Neutrophil (primary cell): ENCODE results near the gene PRRG4.
"Not testable (repeated sequence)": the region's sequence is repeated elsewhere in the genome, so short reads cannot be mapped to it uniquely, and the experiment has no call there.

ENCODE experiments used
- H3K27ac ChIP-seq: fragments of 200-600 bp; sonication (generic); 2 replicates; pipeline ENCODE4 v1.5.1; 2016; ENCODE audit warnings: mild to moderate bottlenecking, moderate library complexity
- H3K27me3 ChIP-seq: fragments of 200-600 bp; sonication (generic); 2 replicates; pipeline ENCODE4 v1.6.0; 2016; ENCODE audit warnings: mild to moderate bottlenecking
- H3K36me3 ChIP-seq: fragments of 200-600 bp; sonication (generic); 2 replicates; pipeline ENCODE4 v1.5.1; 2017
- H3K4me1 ChIP-seq, 2 experiments: fragments of 200-600 bp in 1 of 2; sonication (generic) in 1 of 2; 1 replicate in 1 of 2; 2 replicates in 1 of 2; pipeline versions ENCODE4 v1.5.1 to v1.6.1; 2013 to 2016; ENCODE audit warnings: low read depth in 1 of 2, low read length in 1 of 2, mild to moderate bottlenecking in 1 of 2, moderate library complexity in 1 of 2; ENCODE audit not compliant: control insufficient read depth in 1 of 2, insufficient read depth in 1 of 2
- H3K4me3 ChIP-seq, 2 experiments: fragments of 200-600 bp in 1 of 2; sonication (generic) in 1 of 2; 1 replicate in 1 of 2; 2 replicates in 1 of 2; pipeline ENCODE4 v1.5.1; 2013 to 2016; ENCODE audit warnings: low read depth in 1 of 2, low read length in 1 of 2, mild to moderate bottlenecking in 1 of 2, moderate library complexity in 1 of 2
- H3K9me3 ChIP-seq: fragments of 200-600 bp; sonication (generic); 2 replicates; pipeline ENCODE4 v1.5.1; 2016
- CTCF ChIP-seq: fragments of 200-600 bp; sonication (generic); IDR thresholded peaks from 2 replicates; pipeline ENCODE4 v1.5.1; 2016; ENCODE audit warnings: antibody characterized with exemption

PRRG4 gene

GRCh38 chr11:32821917-32822560 is 7.7 kb upstream of the PRRG4 start:
- Histone ChIP-seq H3K9me3 (no peaks in the 10 kb centered on the region), H3K27me3 (no peaks in the 10 kb centered on the region), H3K27ac (peak overlapping the region; percentile 80)

GRCh38 chr11:32823617-32824016 is 6.1 kb upstream of the PRRG4 start:
- Histone ChIP-seq H3K4me3 (peak overlapping the region in 1 of 2 experiments; percentile 33), H3K27ac (peak overlapping the region; percentile 80), H3K4me1 (peaks cover 34 to 35% of the 10 kb centered on the region in 2 experiments)
- H3K9me3 ChIP-seq, H3K36me3 ChIP-seq, H3K27me3 ChIP-seq: not testable (repeated sequence)

More at GRCh38 chr11:32821917-32822560, 7.7 kb upstream of the PRRG4 start:
- no peak for TF ChIP-seq CTCF
- peak overlapping the region in 1 of 2 experiments; percentile 33 for H3K4me3 ChIP-seq
- peaks cover 34 to 35% of the 10 kb centered on the region in 2 experiments for H3K4me1 ChIP-seq
- no peaks in the 10 kb centered on the region for H3K36me3 ChIP-seq

GRCh38 chr11:32826113-32826512 is 3.6 kb upstream of the PRRG4 start:
- H3K9me3 ChIP-seq: no peaks in the 10 kb centered on the region
- no peaks in the 10 kb centered on the region for H3K27me3 ChIP-seq
- peaks cover under 1% of the 10 kb centered on the region for H3K36me3 ChIP-seq
- H3K4me1 ChIP-seq: peaks cover 42 to 50% of the 10 kb centered on the region in 2 experiments
- no peak overlapping the region for H3K27ac ChIP-seq
- no peak overlapping the region for H3K4me3 ChIP-seq
- TF ChIP-seq CTCF: no peak

- Histone ChIP-seq H3K4me1 (peaks cover 33 to 40% of the 10 kb centered on the region in 2 experiments), H3K27me3 (no peaks in the 10 kb centered on the region), H3K36me3 (peaks cover 6% of the 10 kb centered on the region), H3K4me3 (no peak overlapping the region), H3K9me3 (no peaks in the 10 kb centered on the region), H3K27ac (no peak overlapping the region)
- TF ChIP-seq CTCF: no peak
Measured at GRCh38 chr11:32827276-32827675, 2.5 kb upstream of the PRRG4 start.

GRCh38 chr11:32829157-32829679 is 509 bp upstream of the PRRG4 start:
- H3K4me3 ChIP-seq: peak overlapping the region; percentile 88 to 90
- H3K27ac ChIP-seq: peak overlapping the region; percentile 83
- H3K9me3 ChIP-seq: no peaks in the 10 kb centered on the region
- peaks cover 9% of the 10 kb centered on the region for H3K36me3 ChIP-seq
- H3K27me3 ChIP-seq: no peaks in the 10 kb centered on the region
- no peak for TF ChIP-seq CTCF
- peaks cover 13 to 22% of the 10 kb centered on the region in 2 experiments for H3K4me1 ChIP-seq

GRCh38 chr11:32830413-32830738 is 649 bp downstream of the PRRG4 start:
- Histone ChIP-seq H3K4me3 (peak overlapping the region; percentile 88 to 90), H3K27me3 (no peaks in the 10 kb centered on the region), H3K9me3 (no peaks in the 10 kb centered on the region), H3K4me1 (peaks cover 7 to 16% of the 10 kb centered on the region in 2 experiments), H3K27ac (peak overlapping the region; percentile 83), H3K36me3 (peaks cover 18% of the 10 kb centered on the region)
- no peak for TF ChIP-seq CTCF
